ENCODE results near the gene FBXO47.
"Not testable (repeated sequence)": the region's sequence is repeated elsewhere in the genome, so short reads cannot be mapped to it uniquely, and the experiment has no call there.

Gene FBXO47

DNA sequence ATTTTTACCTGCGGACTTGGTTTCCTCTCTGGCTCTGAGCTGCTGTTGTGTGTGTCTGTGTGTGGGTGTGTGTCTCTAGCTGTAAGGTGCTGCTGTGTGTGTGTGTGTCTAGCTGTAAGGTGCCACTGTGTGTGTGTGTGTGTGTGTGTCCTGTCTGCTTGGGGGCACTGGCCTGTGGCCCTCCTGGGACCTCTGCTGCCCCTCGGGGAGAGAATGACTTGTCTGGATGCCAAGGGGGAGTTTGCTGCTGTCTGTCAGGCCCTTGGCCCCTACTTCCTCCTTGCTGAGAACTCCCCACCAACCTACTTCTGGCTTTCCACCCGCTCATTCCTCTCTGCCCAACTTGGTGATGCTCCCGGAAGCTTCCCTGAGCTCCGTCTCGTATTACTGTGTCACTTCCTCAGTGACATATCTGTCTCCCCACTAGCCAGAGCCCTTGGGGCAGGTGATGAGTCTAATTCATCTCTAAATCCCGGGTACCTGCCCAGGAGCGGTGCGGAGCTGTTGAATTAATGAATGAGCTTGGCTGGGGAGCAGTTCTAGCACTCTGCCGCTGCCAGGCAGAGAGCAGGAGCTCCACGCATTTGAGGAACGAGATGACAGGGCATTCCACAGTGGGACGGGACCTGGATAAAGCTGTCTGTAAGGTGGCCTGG, 45.3 kb downstream of the FBXO47 start:
- no peak for DNase-seq

DNA sequence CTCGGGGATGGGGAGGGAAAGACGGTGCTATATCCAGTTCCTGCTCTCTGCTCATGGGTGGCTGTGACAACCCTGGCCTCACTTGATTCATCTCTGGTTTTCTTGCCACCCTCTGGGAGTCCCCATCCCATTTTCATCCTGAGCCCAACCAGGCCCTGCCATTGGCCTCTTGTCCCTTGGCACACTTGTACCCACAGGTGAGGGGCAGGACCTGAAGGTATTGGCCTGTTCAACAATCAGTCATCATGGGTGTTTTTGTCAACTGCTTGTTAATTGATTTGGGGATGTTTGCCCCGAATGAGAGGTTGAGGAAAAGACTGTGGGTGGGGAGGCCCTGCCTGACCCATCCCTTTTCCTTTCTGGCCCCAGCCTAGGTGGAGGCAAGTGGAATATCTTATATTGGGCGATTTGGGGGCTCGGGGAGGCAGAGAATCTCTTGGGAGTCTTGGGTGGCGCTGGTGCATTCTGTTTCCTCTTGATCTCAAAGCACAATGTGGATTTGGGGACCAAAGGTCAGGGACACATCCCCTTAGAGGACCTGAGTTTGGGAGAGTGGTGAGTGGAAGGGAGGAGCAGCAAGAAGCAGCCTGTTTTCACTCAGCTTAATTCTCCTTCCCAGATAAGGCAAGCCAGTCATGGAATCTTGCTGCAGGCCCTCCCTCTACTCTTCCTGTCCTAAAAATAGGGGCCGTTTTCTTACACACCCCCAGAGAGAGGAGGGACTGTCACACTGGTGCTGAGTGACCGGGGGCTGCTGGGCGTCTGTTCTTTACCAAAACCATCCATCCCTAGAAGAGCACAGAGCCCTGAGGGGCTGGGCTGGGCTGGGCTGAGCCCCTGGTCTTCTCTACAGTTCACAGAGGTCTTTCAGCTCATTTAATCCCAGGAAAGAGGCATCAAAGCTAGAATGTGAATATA, 46.6 kb downstream of the FBXO47 start:
- no peak for DNase-seq

DNA sequence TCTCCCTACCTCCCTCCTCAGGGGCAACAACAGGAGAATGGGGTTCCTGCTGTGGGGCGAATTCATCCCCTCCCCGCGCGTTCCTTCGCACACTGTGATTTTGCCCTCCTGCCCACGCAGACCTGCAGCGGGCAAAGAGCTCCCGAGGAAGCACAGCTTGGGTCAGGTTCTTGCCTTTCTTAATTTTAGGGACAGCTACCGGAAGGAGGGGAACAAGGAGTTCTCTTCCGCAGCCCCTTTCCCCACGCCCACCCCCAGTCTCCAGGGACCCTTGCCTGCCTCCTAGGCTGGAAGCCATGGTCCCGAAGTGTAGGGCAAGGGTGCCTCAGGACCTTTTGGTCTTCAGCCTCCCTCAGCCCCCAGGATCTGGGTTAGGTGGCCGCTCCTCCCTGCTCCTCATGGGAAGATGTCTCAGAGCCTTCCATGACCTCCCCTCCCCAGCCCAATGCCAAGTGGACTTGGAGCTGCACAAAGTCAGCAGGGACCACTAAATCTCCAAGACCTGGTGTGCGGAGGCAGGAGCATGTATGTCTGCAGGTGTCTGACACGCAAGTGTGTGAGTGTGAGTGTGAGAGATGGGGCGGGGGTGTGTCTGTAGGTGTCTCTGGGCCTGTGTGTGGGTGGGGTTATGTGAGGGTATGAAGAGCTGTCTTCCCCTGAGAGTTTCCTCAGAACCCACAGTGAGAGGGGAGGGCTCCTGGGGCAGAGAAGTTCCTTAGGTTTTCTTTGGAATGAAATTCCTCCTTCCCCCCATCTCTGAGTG, 47.7 kb downstream of the FBXO47 start:
- DNase-seq, result no peak

DNA sequence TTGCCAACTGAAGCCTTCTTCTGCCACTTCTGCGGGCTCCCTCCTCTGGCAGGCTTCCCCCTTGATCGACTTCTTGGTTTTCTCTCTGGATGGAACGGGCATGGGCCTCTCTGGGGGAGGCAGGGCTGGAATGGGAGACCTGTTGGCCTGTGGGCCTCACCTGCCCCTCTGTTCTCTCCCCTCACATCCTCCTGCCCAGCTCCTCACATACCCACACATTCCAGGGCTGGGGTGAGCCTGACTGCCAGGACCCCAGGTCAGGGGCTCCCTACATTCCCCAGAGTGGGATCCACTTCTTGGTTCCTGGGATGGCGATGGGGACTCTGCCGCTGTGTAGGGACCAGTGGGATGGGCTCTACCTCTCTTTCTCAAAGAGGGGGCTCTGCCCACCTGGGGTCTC, 48.3 kb downstream of the FBXO47 start:
- no peak for DNase-seq

DNA sequence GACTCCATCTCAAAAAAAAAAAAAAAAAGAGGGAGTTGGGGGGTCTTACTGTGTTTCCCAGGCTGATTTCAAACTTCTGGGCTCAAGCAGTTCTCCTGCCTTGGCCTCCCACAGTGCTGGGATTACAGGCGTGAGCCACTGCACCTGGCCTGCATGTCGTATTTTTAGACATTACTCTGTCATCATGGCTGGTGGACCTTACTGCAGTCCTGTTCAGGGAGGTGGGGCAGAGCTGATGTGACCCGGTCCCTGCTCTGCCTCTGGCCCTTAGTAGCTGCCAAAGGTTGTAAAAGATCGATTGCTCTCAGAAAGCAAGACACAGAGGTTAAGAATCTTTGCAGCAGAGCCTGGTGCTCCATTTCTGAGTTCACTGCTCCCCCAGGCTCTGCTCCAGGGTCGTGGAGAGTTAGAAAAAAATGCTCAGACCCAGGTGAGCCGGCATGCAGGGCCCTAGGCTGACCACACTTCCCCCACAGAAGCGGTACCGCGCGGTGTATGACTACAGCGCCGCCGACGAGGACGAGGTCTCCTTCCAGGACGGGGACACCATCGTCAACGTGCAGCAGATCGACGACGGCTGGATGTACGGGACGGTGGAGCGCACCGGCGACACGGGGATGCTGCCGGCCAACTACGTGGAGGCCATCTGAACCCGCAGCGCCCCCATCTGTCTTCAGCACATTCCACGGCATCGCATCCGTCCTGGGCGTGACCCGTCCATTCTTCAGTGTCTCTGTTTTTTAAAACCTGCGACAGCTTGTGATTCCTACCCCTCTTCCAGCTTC, 48.9 kb downstream of the FBXO47 start:
- DNase-seq, result no peak

DNA sequence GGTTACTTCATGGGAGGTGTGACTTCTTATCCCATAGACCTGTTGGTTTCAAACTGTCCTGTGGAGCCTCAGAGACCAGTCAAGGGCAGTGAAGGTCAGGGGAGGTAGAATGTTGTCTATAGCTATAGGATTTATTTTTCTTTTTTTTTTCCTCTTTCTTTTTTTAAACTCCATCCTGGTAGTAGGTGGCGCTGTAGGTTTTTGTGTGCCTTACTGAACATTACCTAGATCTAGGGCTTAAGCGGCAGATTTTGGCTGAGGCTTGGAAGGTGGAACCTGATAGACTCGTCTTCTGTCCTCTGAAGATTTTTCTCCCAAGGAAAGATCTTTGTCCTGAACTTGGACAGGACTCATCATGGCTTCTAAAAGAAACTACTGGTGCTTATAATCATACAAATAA, 49.9 kb downstream of the FBXO47 start:
- DNase-seq, result no peak

DNA sequence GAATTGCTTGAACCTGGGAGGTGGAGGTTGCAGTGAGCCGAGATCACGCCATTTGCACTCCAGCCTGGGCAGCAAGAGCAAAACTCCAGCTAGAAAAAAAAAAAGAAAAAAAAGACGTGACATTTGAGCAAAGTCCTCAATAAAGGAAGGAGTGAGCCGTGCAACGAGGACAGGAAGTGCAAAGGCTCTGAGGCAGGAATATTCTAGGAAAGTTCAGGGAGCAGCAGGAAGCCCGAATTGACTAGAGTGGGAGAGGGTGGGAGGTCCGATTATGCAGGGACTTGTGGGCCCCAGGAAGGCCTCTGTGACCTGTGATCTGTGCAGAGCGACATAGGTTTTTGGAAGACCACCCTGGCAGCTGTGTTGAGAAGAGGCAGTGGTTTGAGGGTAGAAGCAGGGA, 50.4 kb downstream of the FBXO47 start:
- no peak for DNase-seq

DNA sequence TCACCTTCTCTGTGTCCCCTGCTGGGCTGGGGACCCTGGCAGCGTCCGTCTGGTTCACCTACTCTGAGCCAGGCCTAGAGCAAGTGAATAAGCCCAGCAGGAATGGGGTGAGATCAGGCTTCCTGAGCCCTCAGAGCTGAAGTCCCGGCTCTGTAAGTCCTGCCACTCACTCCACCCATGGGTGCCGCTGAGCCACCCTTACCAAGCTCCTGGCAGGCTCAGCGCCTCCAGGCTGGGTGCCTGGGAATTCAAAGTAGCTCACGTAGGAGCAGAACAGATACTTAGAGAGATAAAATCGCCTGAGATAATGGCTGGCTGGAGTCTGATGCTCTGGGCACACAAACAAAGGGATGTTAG, 51.6 kb downstream of the FBXO47 start:
- DNase-seq, result no peak

DNA sequence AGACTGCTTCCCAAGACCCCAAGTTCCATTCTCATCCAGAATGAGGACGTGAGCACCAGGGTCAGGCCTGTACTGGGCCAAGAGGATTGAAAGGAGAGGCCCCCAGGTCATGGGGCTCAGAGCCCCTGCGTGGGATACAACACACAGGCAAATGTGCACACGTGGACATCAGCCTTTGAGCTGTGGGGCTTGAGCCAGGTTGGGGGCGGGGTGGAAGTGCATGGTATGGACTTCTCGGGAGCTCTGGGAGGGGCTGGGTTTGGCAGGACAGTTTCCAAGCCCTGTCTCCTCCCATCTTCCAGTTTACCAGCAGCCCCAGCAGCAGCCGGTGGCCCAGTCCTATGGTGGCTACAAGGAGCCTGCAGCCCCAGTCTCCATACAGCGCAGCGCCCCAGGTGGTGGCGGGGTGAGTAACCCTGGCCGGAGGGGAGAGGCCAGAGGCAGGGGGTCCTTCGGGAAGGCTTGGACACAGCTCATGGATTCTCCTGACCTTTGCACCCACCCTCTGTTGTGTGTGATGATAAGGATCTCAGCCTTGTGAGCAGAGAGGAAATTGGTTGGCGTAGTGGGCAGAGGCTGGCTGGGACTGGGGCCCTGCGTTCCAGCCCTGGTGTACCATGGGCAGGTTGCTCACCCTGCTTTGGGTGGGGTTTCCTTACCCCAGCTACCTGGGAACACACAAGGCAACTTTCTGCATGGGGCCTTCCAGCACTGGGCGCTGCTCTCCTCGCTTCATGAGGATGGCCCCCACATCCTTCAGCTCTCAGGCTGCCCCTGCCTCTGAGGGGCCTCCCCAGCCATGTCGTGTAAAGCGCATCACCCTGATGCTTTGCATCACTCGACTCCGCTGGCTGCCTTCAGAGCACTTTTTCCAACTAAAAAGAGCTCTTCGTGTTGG, 52.2 kb downstream of the FBXO47 start:
- no peak for DNase-seq

DNA sequence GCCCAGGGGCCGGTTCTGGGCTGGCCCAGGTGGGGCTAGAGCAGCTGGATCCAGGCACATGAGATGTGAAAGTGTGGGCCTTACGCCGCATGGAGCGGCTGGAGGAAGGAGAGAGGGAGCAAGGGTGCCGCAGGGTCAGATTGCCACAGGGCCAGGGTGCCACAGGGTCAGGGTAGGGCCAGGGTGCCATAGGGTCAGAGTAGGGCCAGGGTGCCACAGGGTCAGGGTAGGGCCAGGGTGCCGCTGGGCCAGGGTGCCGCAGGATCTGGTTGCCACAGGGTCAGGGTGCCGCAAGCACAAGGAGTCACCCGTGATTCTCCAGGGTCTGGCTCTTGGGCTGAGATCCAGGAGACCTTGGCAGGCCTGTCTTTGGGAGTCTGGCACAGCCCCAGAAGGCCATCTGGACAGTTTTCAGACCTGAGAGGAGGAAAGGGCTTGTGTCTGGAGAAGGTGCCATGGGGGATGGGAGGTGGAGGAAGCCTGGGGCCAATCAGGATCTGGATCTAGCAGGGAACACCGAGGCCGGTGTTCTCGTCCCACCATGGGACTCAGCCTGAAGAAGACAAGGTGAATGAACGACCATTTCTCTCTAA, 54.9 kb downstream of the FBXO47 start:
- no peak for DNase-seq

DNA sequence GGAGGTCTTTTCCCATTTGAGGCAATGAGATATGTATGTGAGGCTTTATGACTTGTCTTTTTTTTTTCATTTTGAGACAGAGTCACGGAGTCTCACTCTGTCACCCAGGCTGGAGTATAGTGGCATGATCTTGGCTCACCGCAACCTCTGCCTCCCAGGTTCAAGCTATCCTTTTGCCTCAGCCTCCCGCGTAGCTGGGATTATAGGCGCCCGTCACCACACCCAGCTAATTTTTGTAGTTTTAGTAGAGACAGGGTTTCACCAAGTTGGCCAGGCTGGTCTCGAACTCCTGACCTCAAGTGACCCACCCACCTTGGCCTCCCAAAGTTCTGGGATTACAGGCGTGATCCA, 55.5 kb downstream of the FBXO47 start:
- DNase-seq, result not testable (repeated sequence)

DNA sequence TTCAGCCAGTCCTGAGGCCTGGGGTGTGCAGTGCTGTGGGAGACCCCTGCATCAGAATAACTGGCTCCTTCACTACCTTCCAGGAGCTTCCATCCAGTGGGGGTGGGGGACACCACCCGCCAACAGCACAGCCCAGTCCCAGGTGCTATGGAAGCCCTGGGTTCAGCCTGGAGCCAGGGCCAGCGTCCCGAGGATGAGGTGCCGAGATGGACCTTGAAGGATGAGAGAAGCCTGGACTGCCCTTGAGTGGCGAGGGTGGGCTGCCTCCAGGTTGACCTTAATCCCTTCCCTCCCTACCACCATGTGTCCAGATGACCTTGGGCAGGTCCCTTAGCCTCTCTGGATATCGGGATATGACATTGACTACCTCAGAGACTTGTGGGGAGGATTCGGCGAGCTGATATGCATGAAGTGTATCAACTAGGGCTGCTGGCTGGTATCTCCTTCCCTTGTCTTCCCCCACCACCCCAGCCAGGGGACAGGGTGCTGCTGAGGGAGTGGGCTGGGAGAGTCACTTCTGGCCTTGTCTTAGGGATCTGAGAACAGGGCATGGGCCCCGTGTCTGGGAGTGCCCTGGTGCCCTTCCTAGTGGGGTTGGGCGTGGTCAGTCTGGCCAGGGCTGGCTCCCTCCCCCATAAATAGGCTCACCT, 56.0 kb downstream of the FBXO47 start:
- DNase-seq, result no peak

DNA sequence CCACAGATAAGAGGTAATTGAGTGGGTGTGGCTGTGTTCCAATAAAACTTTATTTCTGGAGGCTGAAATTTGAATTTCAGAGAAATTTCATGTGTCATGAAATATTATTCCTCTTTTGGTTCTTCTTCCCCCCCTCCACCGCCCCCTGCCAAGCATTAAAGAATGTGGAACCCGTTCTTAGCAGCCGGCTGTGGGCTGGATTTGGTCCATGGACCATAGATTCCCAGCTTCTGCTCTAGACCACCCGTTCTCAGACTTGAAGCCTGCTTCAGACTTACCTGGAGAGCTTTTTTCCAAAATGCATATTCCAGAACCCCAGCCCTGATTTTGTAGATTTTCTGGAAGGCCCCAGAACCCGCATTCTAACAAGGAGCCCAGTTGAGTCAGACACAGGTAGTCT, 56.9 kb downstream of the FBXO47 start:
- no peak for DNase-seq

DNA sequence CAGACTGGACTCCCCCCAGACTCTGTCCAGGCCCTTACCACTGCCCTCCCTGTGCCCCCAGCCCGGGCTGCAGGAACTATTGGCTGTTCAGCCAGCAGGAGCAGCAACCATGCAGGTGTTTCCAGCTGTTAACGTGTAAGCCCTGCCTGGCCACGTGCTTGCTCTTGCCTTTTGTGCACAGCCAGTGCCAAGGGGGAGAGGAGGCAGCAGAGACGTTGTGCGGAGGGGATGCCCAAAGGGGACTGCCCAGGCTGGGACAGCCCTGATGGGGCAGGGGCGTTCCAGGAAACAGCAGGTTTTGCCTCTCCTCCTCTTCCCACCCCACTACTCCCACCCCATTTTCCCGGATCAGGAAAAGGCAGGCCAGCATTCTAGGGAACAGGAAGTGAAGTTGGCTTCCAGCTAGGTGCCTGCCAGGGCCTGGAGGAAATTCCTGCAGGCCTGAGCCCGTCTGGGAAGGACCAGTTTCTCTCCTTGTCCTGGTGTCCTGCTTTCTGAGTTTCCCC, 58.5 kb downstream of the FBXO47 start:
- no peak for DNase-seq

DNA sequence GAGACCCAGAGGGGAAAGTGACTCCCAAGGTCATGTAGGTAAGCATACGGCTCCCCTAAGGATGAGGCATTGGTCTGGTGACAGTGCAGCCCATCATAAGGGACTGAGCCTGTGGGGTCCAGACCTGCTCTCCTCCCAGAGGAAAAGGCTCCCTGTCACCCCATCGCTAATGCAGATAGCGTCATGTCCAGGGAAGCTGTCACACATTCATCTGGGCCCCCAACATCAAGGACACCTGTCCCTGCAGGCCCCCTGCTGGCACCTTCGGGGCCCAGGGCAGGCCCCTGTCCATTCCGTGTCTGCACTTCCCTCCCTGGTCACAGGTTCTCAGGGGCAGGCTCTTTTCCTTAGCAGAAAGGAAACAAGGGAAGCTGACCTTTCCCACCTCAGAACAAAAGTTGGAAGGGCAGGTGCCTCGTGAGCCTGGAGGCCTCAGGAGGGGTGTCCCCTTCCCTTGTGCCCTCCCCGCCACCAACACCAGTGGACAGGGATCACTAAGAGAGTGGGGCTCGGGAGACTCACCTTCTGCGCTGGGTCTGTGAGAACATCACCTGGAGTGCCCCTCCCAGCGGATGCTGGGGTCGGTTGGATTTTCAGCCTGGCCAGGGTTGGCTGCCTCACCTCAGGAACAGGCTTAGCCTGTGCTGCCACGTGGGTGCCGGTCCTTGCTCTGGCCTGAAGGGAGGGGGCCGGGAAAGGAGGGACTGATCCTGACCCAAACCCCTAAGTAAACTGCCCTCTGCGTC, 59.1 kb downstream of the FBXO47 start:
- no peak for DNase-seq

DNA sequence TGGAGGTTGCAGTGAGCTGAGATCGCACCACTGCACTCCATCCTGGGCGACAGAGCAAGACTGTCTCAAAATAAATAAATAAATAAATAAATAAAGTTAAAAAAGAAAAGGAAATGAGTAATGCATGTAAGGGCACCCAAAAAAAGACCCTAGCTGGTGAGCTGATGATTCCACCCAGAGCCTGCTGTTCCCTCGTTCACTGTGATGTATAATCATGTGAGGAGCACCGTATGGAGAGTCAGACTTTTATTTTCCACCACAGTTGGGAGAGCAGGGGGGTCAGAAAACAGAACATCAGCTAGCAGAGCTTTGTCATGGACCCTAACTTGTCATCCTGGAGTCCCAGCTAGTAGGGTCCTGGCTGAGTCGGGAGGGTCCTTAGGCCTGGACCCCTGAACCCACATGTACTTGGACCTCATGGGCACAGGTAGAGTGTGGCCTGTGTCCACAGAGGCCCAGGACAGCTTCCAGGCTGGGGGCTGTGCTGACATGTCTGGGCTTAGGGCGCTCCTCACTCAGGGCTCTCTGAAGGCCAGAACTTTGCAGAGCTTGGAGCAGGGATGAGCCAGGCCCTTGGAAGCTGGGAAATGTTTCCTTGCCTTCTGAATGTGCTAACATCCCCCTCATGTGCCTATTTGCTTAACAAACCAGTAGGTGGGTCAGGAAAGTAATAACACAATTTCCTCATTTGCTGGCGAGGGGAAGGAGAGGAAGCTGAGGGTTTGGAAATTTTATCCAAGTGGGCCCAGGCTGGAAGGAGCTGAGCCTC, 60.6 kb downstream of the FBXO47 start:
- no peak for DNase-seq

DNA sequence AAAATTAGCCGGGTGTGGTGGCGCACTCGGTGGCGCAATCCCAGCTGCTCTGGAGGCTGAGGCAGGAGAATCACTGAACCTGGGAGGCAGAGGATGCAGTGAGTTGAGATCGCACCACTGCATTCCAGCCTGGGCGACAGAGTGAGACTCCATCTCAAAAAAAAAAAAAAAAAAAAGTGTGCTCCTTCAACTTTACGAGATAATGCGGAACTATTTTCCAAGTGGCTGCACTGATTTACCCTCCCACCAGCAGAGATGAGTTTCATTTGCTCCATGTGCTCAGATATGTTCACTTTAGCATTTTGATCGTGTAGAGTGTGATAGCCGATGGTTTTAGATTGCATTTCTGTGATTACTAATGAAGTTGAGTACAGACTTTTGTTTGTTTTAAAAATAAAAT, 61.8 kb downstream of the FBXO47 start:
- DNase-seq, result no peak

DNA sequence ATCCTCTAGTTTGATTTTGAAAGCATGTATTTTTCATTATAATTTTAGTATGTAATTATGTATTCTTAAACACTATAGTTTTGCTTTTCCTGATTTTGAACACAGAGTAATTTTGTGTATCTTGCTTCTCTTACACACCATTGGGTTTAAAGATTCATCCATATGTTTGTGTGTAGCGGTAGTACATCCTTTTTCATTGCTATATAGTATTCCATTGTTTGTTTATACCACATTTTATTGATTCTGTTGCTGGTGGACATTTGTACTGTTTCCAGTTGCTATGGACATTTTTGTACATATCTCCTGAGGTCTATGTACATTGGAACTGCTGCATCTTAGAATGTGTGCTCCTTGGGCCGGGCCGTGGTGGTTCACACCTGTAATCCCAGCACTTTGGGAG, 62.3 kb downstream of the FBXO47 start:
- DNase-seq, result no peak

DNA sequence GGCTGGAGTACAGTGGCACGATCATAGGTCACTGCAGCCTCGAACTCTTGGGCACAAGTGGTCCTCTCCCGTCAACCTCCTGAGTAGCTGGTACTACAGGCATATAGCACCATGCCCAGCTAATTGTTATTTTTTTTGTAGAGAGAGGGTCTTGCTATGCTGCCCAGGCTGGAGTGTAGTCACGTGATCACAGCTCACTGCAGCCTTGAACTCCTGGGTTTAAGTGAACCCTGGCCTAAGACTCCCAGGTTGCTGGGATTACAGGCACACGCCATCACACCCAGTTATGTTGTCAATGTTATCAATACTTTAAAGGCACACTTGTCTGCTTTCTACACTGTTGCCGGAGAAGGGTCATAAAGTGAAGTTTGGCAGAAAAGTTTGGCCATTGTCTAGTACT, 63.8 kb downstream of the FBXO47 start:
- no peak for DNase-seq

Measured in DMS79 (cell line).